Stimulated activated CD4-positive, alpha-beta T cell treated with anti-CD3 and anti-CD28 coated beads, Interleukin-2, amount 100 ng/mL, for 4 hours (primary cell): ENCODE data around the gene MLH1.

Experiments used
- DNase-seq: peaks from one replicate; pipeline ENCODE4 v3.0.0-alpha.2; 2020; ENCODE audit warnings: low read depth

The MLH1 gene

GRCh38 chr3:37094636-37095035 is 101.3 kb downstream of the MLH1 start:
- no peak for DNase-seq

GRCh38 chr3:37096288-37096687 is 103.0 kb downstream of the MLH1 start:
- no peak for DNase-seq

GRCh38 chr3:37096975-37097374 is 103.7 kb downstream of the MLH1 start:
- no peak for DNase-seq

- DNase-seq, result no peak
These were observed 104.5 kb downstream of the MLH1 start for GRCh38 chr3:37097776-37098175.

GRCh38 chr3:37098884-37099283 is 105.6 kb downstream of the MLH1 start:
- DNase-seq, result no peak

- DNase-seq, result no peak
These were observed 106.2 kb downstream of the MLH1 start for GRCh38 chr3:37099469-37099868.

- no peak for DNase-seq
These were observed 107.1 kb downstream of the MLH1 start for GRCh38 chr3:37100411-37100810.
